Gastrocnemius medialis (tissue), 4 donors: ENCODE data around the gene RNF114. TPM values are rescaled to one million over a fixed set of nuclear protein-coding genes. Genes with fewer than 3 reads are reported as not detected.

Experiments used
- ATAC-seq, 2 donors: fragments of 150-250 bp; one replicate each; pipeline ENCODE4 v1.9.1; 2016
- DNase-seq, 2 donors: peaks; one replicate each; pipeline ENCODE4 v3.0.0-alpha.2; 2019
- H3K27ac ChIP-seq, 4 donors: fragments of 200-600 bp; sonication (generic); 1 replicate in 1 of 4; 2 replicates in 3 of 4; pipeline ENCODE4 v1.5.1; 2016 to 2018; ENCODE audit warnings: mild to moderate bottlenecking in 2 of 4, moderate library complexity in 1 of 4
- H3K27me3 ChIP-seq, 3 donors: fragments of 200-600 bp; sonication (generic) in 2 of 3; 1 replicate in 1 of 3; 2 replicates in 2 of 3; pipeline versions ENCODE4 v1.5.1 to v1.6.0; 2016 to 2019; ENCODE audit warnings: mild to moderate bottlenecking in 1 of 3, moderate library complexity in 1 of 3
- H3K36me3 ChIP-seq, 2 donors: fragments of 200-600 bp; sonication (generic) in 1 of 2; one replicate each; pipeline ENCODE4 v1.5.1; 2017 to 2018
- H3K4me1 ChIP-seq, 2 donors: fragments of 200-600 bp; sonication (generic) in 1 of 2; one replicate each; pipeline ENCODE4 v1.5.1; 2016 to 2017; ENCODE audit warnings: mild to moderate bottlenecking in 2 of 2
- H3K4me3 ChIP-seq, 4 donors: fragments of 200-600 bp; sonication (generic) in 3 of 4; 1 replicate in 1 of 4; 2 replicates in 3 of 4; pipeline ENCODE4 v1.5.1; 2016 to 2019; ENCODE audit warnings: mild to moderate bottlenecking in 2 of 4
- H3K9me3 ChIP-seq, 3 donors: fragments of 200-600 bp; sonication (generic) in 2 of 3; 1 replicate in 1 of 3; 2 replicates in 2 of 3; pipeline ENCODE4 v1.5.1; 2016 to 2019
- POLR2A ChIP-seq, 2 donors: fragments of 450-650 bp; IDR thresholded peaks; one replicate each; pipeline ENCODE4 v1.6.1; 2017; ENCODE audit warnings: antibody characterized with exemption in 2 of 2, mild to moderate bottlenecking in 2 of 2, moderate library complexity in 2 of 2
- in situ Hi-C, 4 donors: fragments of 200-750 bp; cut with MboI; loops; one replicate each; pipeline versions ENCODE4 v1.15.0 to v1.8.0; 2017; ENCODE audit warnings: low sequenced_read_pairs in 4 of 4
- intact Hi-C: fragments of 100-400 bp; cut with DNase I; formaldehyde crosslinking; loops from one replicate; pipeline ENCODE4 v1.15.1; 2023; ENCODE audit warnings: low total_unique reads
- total RNA-seq, 4 donors: library from RNA; depleted of rRNA; stranded (reverse); fragments of >200 nt; gene quantifications; one replicate each; pipeline versions ENCODE4 v1.1.0 to v1.2.3, GENCODE V29; 2016
- TF ChIP-seq, protein P1 (sequence below), 5 experiments: fragments of 450-650 bp in 3 of 5; fragments of 200-600 bp in 2 of 5; sonication (generic) in 2 of 5; IDR thresholded peaks in 4 of 5; conservative IDR thresholded peaks in 1 of 5; 1 replicate in 4 of 5; 2 replicates in 1 of 5; pipeline ENCODE4 v1.5.1; 2016 to 2019; ENCODE audit warnings: antibody characterized with exemption in 5 of 5, mild to moderate bottlenecking in 3 of 5, moderate library complexity in 3 of 5

The RNF114 gene
- total RNA-seq, 4 donors from 2014 or later, result 133 to 216 (median 172) TPM

DNA sequence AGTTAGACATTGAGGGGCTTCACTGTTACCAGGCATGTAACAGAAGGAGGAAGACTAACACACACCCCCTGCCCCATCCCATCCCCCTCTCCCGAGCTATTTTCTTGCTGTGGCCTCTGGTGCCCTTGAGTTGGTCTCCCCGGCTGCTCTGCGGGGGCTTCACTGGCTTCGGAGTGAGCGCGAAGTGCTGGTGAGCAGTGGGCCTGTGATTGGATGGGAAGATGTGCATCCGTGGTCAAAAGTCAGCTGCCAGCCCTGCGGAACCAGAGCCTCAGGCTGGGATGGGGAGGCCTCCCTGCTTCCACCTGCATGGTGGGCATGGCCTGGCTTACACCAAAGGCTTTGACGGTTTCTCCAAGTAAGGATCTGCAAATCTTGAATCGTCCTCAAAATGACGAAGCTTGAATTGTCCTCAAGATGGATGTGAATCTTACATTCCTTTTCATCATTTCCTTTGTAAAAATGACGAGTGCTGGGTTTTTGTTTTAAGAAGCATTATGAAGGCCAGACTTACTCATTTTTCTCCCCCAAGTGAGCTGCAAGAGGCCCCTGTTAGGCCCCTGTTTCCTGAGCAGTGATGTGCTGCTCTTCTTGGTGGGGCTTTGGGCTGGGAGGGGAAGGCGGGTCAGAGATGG is 44.6 kb upstream of the RNF114 start:
- no peak for TF ChIP-seq POLR2A (IDR thresholded peaks at IDR 0.05)
- TF ChIP-seq, protein P1, sequence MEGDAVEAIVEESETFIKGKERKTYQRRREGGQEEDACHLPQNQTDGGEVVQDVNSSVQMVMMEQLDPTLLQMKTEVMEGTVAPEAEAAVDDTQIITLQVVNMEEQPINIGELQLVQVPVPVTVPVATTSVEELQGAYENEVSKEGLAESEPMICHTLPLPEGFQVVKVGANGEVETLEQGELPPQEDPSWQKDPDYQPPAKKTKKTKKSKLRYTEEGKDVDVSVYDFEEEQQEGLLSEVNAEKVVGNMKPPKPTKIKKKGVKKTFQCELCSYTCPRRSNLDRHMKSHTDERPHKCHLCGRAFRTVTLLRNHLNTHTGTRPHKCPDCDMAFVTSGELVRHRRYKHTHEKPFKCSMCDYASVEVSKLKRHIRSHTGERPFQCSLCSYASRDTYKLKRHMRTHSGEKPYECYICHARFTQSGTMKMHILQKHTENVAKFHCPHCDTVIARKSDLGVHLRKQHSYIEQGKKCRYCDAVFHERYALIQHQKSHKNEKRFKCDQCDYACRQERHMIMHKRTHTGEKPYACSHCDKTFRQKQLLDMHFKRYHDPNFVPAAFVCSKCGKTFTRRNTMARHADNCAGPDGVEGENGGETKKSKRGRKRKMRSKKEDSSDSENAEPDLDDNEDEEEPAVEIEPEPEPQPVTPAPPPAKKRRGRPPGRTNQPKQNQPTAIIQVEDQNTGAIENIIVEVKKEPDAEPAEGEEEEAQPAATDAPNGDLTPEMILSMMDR (IDR thresholded peaks at IDR 0.05 in 4 of 5, conservative IDR thresholded peaks at IDR 0.05 in 1 of 5), result no peak
- no peaks in the 10 kb centered on the region for H3K27me3 ChIP-seq
- no peak overlapping the region for H3K4me3 ChIP-seq
- no peaks in the 10 kb centered on the region for H3K9me3 ChIP-seq
- in situ Hi-C loops, result no loop called here
- intact Hi-C loops, result loop anchor here (10.0 kb wide), 1 partner anchor 347 kb away; no protein-coding TSS in a partner anchor
- DNase-seq (no peak), ATAC-seq (no peak)
- H3K27ac ChIP-seq, result no peak overlapping the region
- H3K4me1 ChIP-seq, result peaks cover 25 to 37% of the 10 kb centered on the region in 2 donors
- H3K36me3 ChIP-seq, result peaks cover 0 to 10% of the 10 kb centered on the region in 2 donors

DNA sequence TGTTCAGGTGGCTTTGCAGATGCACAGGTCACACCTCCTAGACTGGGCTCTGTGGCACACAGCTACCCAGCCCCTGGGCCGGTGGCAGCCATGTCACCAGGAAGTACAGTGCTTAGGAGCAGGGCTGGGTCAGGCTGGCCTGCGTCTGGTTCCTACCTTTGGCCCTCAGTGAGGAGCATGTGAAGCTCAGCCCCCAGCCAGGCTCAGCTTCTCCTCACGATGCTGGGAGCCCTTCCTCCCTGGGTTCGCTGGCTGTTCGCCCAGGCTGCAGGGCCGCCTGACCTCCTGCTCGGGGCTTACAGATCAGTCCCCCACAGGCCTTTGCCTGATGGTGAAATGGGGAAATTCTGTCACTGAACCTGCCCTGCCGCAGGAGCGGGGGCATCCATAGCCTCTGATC is 43.9 kb upstream of the RNF114 start:
- in situ Hi-C loops, result no loop called here
- peak overlapping the region in 2 of 4 donors; percentile 30 to 35 for H3K27ac ChIP-seq
- no peak for TF ChIP-seq POLR2A (IDR thresholded peaks at IDR 0.05)
- TF ChIP-seq, protein P1 (IDR thresholded peaks at IDR 0.05 in 4 of 5, conservative IDR thresholded peaks at IDR 0.05 in 1 of 5), result no peak
- H3K36me3 ChIP-seq, result peaks cover 0 to 7% of the 10 kb centered on the region in 2 donors
- H3K4me1 ChIP-seq, result peaks cover 25 to 37% of the 10 kb centered on the region in 2 donors
- ATAC-seq (no peak), DNase-seq (peak in 1 of 2 donors; percentile 18)
- H3K27me3 ChIP-seq, result no peaks in the 10 kb centered on the region
- H3K9me3 ChIP-seq, result no peaks in the 10 kb centered on the region
- no peak overlapping the region for H3K4me3 ChIP-seq
- intact Hi-C loops, result loop anchor here (10.0 kb wide), 1 partner anchor 347 kb away; no protein-coding TSS in a partner anchor

DNA sequence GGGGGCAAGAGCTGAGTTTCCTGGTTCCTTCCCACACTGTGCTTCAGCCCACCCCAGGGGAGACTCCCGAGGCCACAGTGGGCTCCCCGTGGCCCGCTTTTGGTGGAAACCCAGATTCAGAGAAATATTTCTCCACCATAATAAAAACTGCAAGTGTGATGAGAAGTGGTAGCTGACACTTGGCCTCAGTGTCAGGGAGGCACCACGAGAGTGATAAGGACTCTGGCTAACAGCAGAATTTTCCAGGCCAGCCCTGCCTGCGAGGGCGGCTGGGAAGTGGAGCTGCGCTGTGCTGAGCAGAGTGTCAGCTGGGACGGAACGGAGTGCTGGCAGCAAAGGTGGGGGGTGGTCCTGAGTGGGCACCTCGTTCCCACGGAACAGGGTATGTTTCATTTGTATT is 43.4 kb upstream of the RNF114 start:
- no peak overlapping the region for H3K4me3 ChIP-seq
- peak overlapping the region in 2 of 4 donors; percentile 30 to 35 for H3K27ac ChIP-seq
- no peaks in the 10 kb centered on the region for H3K9me3 ChIP-seq
- ATAC-seq, result peak in 1 of 2 donors; percentile 31
- H3K27me3 ChIP-seq, result no peaks in the 10 kb centered on the region
- intact Hi-C loops (loop anchor here (10.0 kb wide), 1 partner anchor 348 kb away; no protein-coding TSS in a partner anchor), in situ Hi-C loops (no loop called here)
- H3K4me1 ChIP-seq, result peaks cover 20 to 34% of the 10 kb centered on the region in 2 donors
- peaks cover 0 to 5% of the 10 kb centered on the region in 2 donors for H3K36me3 ChIP-seq
- TF ChIP-seq, protein P1 (IDR thresholded peaks at IDR 0.05 in 4 of 5, conservative IDR thresholded peaks at IDR 0.05 in 1 of 5), result no peak
- no peak for TF ChIP-seq POLR2A (IDR thresholded peaks at IDR 0.05)
- DNase-seq, result no peak

DNA sequence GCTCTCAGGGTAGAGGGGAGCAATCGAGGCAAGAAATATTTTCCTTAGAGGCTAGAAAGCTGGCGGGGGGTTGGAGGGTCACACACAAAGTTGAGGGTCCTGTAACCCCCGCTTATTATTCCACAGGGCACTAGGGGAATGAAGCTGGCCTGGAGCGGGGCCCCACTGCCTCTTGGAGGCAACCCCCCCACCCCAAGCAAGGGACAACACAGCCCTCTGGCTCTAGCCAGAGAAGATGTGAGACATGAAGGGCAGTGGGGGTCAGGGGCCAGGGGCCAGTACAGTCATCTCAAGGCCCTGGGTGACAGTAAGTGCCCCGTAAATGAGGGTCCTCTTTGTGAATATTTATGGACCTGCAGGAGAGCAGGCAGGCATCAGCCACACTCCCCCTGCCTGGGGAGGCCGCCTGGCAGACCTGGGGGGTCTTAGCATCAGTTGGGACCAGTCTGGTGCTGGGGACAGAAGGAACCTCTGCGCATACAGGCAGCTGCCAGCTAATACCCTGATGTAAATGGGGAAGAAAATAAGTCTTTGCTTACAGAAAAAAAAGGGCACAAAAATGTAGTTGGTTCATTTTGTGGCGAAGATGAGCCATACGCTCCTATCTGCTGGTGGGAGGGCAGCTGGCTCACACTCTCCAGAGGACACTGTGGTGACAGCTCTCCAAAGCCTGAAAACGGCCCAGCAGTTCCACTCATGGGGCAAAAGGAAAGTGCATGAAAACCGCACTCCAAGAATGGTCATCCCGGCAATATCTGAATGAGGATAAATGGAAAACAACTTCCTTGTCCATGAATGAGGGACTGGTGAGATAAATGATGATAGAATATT is 42.7 kb upstream of the RNF114 start:
- H3K27me3 ChIP-seq, result no peaks in the 10 kb centered on the region
- no peaks in the 10 kb centered on the region for H3K9me3 ChIP-seq
- H3K36me3 ChIP-seq, result peaks cover 0 to 5% of the 10 kb centered on the region in 2 donors
- DNase-seq, result no peak
- no peak for ATAC-seq
- H3K27ac ChIP-seq, result no peak overlapping the region
- H3K4me1 ChIP-seq, result peaks cover 14 to 30% of the 10 kb centered on the region in 2 donors
- H3K4me3 ChIP-seq, result no peak overlapping the region
- intact Hi-C loops, result loop anchor here (10.0 kb wide), 1 partner anchor 349 kb away; no protein-coding TSS in a partner anchor
- TF ChIP-seq POLR2A (IDR thresholded peaks at IDR 0.05), result no peak
- TF ChIP-seq, protein P1 (IDR thresholded peaks at IDR 0.05 in 4 of 5, conservative IDR thresholded peaks at IDR 0.05 in 1 of 5), result no peak
- in situ Hi-C loops, result no loop called here
